Measurements from ENCODE around the gene CASP10. TPM values are rescaled to one million over a fixed set of nuclear protein-coding genes. Genes with fewer than 3 reads are reported as not detected.

CASP10 gene
- total and polyA plus RNA-seq, 2 of the 4 experiments (the other 2 are of a cell fraction), result 0.12 to 0.90 TPM

DNA sequence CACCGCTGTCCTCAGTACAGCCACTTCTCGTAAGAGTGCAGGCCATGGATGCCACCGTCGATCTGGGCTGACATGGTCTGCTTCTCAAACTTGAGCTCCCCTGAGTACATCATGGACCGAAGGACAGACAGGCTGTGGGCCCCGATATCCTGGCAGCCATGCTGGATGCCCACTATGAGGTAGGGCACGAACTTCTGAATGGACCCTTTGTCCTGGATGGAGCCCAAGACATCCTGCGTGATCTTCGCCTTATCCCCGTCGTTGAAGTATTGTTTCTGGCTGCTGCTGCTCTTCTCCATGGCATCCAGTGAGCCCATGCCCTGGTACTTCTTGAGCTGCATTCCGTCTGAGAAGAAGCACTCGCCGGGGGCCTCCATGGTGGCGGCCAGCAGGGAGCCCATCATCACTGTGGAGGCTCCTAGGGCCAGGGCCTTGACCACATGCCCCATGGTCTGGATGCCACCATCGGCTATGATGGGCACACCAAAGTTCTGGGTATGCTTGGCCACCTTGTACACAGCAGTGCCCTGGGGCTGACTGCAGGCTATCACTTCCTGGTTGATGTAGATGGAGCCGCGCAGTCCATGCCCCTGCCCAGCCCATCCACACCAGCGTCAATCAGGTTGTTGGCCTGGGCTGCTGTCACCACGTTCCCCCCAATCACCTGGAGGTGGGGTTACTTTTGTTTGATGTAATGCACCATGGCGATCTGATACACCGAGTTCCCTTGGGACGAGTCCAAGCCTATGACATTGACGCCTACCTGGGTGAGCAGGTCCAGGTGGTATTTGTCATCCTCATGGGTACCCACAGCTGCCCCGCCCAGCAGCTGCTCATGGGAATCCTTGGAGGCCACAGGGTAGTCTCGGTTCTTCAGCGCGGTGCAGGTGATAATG is 45.2 kb upstream of the CASP10 start:
- no peak overlapping the region for H2AK9ac ChIP-seq (replicated peaks; ENCODE audit: low read depth, low read length, poor library complexity)
- no peak overlapping the region for H2BK15ac ChIP-seq (ENCODE audit: low read depth, low read length)
- no peak overlapping the region for H2AFZ ChIP-seq (replicated peaks; ENCODE audit: low read length, poor library complexity)
- H3K9me3 ChIP-seq (ENCODE audit: control insufficient read depth, insufficient read depth, low read length), result no peaks in the 10 kb centered on the region
- H2BK5ac ChIP-seq (ENCODE audit: low read depth, low read length, poor library complexity, severe bottlenecking), result no peak overlapping the region
- intact Hi-C loops (cut with micrococcal nuclease), result no loop called here
- dilution Hi-C loops (cut with HindIII; ENCODE audit: low sequenced_read_pairs, unreplicated experiment), result no loop called here
- H3K14ac ChIP-seq (replicated peaks; ENCODE audit: low read depth, low read length), result no peak overlapping the region
- H3K23ac ChIP-seq (ENCODE audit: low read depth, low read length), result no peak overlapping the region
- no peak for DNase-seq
- in situ Hi-C loops (cut with MboI; ENCODE audit: low sequenced_read_pairs), result no loop called here
- H3K56ac ChIP-seq (ENCODE audit: extremely low read depth, insufficient read depth, low read length), result no peak overlapping the region
- no peaks in the 10 kb centered on the region for H3K27me3 ChIP-seq (ENCODE audit: control insufficient read depth, insufficient read depth, low read length)
- TF ChIP-seq BHLHE40 (IDR thresholded peaks at IDR 0.05; ENCODE audit: low read depth, low read length) (no peak), CHD1 (IDR thresholded peaks at IDR 0.05; ENCODE audit: low read depth, low read length) (no peak), RAD21 (IDR thresholded peaks at IDR 0.05; ENCODE audit: low read length) (no peak), RCOR1 (IDR thresholded peaks at IDR 0.05; ENCODE audit: insufficient replicate concordance, low read length) (no peak), MAFK (IDR thresholded peaks at IDR 0.05; ENCODE audit: low read depth, low read length) (no peak)
- TF ChIP-seq, protein P1, sequence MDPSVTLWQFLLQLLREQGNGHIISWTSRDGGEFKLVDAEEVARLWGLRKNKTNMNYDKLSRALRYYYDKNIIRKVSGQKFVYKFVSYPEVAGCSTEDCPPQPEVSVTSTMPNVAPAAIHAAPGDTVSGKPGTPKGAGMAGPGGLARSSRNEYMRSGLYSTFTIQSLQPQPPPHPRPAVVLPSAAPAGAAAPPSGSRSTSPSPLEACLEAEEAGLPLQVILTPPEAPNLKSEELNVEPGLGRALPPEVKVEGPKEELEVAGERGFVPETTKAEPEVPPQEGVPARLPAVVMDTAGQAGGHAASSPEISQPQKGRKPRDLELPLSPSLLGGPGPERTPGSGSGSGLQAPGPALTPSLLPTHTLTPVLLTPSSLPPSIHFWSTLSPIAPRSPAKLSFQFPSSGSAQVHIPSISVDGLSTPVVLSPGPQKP (IDR thresholded peaks at IDR 0.05; ENCODE audit: borderline replicate concordance, low read depth, low read length), result no peak
- peaks cover 23 to 43% of the 10 kb centered on the region in 2 experiments; a peak in 3 of 4 replicates for H3K79me1 ChIP-seq (ENCODE audit: low read depth in 1 of 2, low read length in 2 of 2)
- no peak overlapping the region for H4K8ac ChIP-seq (ENCODE audit: low read depth in 2 of 2, low read length in 2 of 2)
- no peak for ATAC-seq (ENCODE audit: low read depth)
- H3K4ac ChIP-seq (ENCODE audit: low read depth, low read length), result no peak overlapping the region
- no peak overlapping the region for H3K4me2 ChIP-seq (ENCODE audit: low read depth, low read length)
- H3K4me1 ChIP-seq (ENCODE audit: control insufficient read depth, insufficient read depth, low read length), result no peaks in the 10 kb centered on the region; the same call in 1 of the 2 replicates
- H3K36me3 ChIP-seq (ENCODE audit: control insufficient read depth, insufficient read depth, low read length), result peaks cover 49% of the 10 kb centered on the region
- no peak overlapping the region for H4K91ac ChIP-seq (ENCODE audit: insufficient read depth, low read depth, low read length)
- 98% methylated on average over 16 of the region's 28 CpGs; no CpG with 5 or more reads in 1 of the 2 experiments for WGBS, 2 experiments (ENCODE audit: extremely low coverage in 2 of 2, insufficient read length in 1 of 2)
- no peak overlapping the region for H3K27ac ChIP-seq (ENCODE audit: insufficient read depth, low read length)
- H2AK5ac ChIP-seq (ENCODE audit: low read depth, low read length), result no peak overlapping the region
- no peak overlapping the region for H4K5ac ChIP-seq (ENCODE audit: low read depth, low read length)
- CTCF ChIA-PET, result no interaction called here
- no peak overlapping the region for H2BK120ac ChIP-seq (ENCODE audit: low read depth, low read length)
- POLR2A ChIA-PET (ENCODE audit: unreplicated experiment), result no interaction called here
- no peak overlapping the region for H3K18ac ChIP-seq (ENCODE audit: low read depth, low read length)
- H3K9ac ChIP-seq (ENCODE audit: low read depth, low read length), result no peak overlapping the region
- peaks cover 12% of the 10 kb centered on the region for H3K9me1 ChIP-seq (ENCODE audit: insufficient read depth, low read length)
- H4K20me1 ChIP-seq (ENCODE audit: insufficient read depth, low read length), result no peaks in the 10 kb centered on the region
- H2BK20ac ChIP-seq (ENCODE audit: low read depth, low read length), result no peak overlapping the region
- no peak overlapping the region for H3K4me3 ChIP-seq (ENCODE audit: insufficient read depth, low read depth, low read length)
- BruUV-seq (replicated peaks), result no TSS peak

Measured in IMR-90 (cell line).